ENCODE data around the gene SIDT2. TPM values are rescaled to one million over a fixed set of nuclear protein-coding genes. Genes with fewer than 3 reads are reported as not detected.
A peak's percentile ranks its signal among the peaks of the same experiment; 100 is the strongest.
"Not testable (repeated sequence)": the region's sequence is repeated elsewhere in the genome, so short reads cannot be mapped to it uniquely, and the experiment has no call there.

Gene SIDT2
- total RNA-seq, 2 donors from 2014 or later, result 70.9 to 79.1 TPM

- no peak for DNase-seq
- intact Hi-C loops (cut with DNase I, micrococcal nuclease), result no loop called here
- no peak for ATAC-seq
Observed at GRCh38 chr11:117170210-117170609, 8.3 kb upstream of the SIDT2 start.

GRCh38 chr11:117171007-117171403, 7.5 kb upstream of the SIDT2 start:
- ATAC-seq (no peak), DNase-seq (no peak)
- intact Hi-C loops (cut with DNase I, micrococcal nuclease), result no loop called here

- ATAC-seq (peak; percentile 12), DNase-seq (no peak)
- intact Hi-C loops (cut with DNase I, micrococcal nuclease), result no loop called here
Observed at GRCh38 chr11:117171404-117172061, 7.0 kb upstream of the SIDT2 start.

GRCh38 chr11:117172724-117173421, 5.7 kb upstream of the SIDT2 start:
- ATAC-seq, result no peak
- intact Hi-C loops (cut with DNase I, micrococcal nuclease), result no loop called here
- DNase-seq, result no peak

GRCh38 chr11:117175104-117175503, 3.4 kb upstream of the SIDT2 start:
- ATAC-seq, result no peak
- intact Hi-C loops (cut with DNase I, micrococcal nuclease), result no loop called here
- no peak for DNase-seq

DNA sequence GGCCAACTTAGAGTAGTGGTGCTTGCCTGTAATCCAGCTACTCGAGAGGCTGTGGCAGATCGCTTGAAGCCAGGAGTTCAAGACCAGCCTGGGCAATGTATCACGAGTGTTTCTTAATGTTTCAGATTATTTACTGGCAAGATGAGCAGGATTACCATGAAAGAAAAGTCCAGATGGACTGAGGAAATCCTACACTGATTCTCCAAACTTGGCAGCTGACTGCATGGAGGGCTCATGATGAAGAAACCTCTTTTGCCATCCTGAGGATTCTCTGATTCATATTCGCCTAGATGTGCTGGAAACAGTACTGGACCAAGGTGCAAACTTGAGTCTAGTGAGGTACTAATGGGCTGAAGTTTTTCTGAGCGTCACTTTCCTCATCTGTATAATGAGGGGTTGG, 2.8 kb upstream of the SIDT2 start:
- ATAC-seq (no peak), DNase-seq (no peak)
- intact Hi-C loops (cut with DNase I, micrococcal nuclease), result no loop called here

DNA sequence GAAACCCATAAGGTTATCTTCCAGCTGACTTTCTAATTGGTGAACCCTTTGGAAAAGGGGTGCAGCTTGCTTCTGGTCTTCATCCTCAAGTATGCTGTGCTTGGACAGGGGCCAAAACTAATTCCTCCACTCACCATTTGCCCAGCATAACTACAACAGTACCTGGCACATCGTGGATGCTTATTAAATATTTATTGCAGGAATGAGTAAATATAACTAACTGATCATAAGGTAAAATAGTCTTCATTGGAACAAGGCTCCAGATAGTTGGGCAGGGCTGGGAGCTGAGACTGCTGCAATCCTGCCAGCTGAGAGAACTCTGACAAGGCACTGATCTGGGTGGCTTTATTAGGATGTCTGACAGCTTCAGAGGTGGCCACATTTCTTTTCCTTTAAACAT, 2.4 kb upstream of the SIDT2 start:
- ATAC-seq (no peak), DNase-seq (no peak)
- intact Hi-C loops (cut with DNase I, micrococcal nuclease), result no loop called here

DNA sequence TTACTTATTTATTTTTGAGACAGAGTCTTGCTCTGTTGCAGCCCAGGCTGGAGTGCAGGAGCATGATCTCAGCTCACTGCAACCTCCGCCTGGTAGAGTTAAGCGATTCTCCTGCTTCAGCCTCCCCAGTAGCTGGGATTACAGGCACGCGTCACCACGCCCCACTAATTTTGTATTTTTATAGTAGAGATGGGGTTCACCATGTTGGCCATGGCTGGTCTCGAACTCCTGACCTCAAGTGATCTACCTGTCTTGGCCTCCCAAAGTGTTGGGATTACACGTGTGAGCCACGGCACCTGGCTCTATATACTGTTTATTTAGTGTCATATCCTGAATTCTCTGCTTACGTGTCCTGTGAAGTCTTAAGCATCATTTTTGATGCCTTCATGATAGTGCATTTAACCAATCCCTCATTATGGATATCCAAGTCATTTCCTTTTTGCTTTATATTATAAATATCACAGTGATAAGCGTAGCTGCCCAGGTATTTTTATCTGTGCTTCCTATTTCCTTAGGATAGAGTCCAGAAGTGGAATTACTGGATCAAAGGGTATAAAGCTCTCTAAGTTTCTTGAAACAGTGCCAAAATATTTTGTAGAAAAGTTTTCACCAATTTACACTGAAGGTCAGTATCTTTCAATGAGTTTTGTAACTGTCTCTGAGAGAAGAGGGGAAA, 871 bp upstream of the SIDT2 start:
- ATAC-seq, result peak; percentile 39

GRCh38 chr11:117179048-117179999, 781 bp downstream of the SIDT2 start:
- ATAC-seq, result peak; percentile 58

More for the DNA sequence above, 871 bp upstream of the SIDT2 start:
- intact Hi-C loops (cut with DNase I, micrococcal nuclease), result no loop called here
- DNase-seq, result no peak

GRCh38 chr11:117180020-117180419, 1.5 kb downstream of the SIDT2 start:
- ATAC-seq, result no peak
- DNase-seq, result no peak
- intact Hi-C loops (cut with DNase I, micrococcal nuclease), result loop anchor here (5.0 kb wide), 2 partner anchors 42 to 47 kb away; no protein-coding TSS in a partner anchor

More at GRCh38 chr11:117179048-117179999, 781 bp downstream of the SIDT2 start:
- DNase-seq, result peak; percentile 43 to 72
- intact Hi-C loops (cut with DNase I, micrococcal nuclease), result no loop called here

GRCh38 chr11:117180661-117181585, 2.4 kb downstream of the SIDT2 start:
- intact Hi-C loops (cut with DNase I, micrococcal nuclease), result loop anchor here (5.0 kb wide), 2 partner anchors 41 to 46 kb away; no protein-coding TSS in a partner anchor
- peak; percentile 88 to 89 for DNase-seq
- peak; percentile 49 for ATAC-seq

DNA sequence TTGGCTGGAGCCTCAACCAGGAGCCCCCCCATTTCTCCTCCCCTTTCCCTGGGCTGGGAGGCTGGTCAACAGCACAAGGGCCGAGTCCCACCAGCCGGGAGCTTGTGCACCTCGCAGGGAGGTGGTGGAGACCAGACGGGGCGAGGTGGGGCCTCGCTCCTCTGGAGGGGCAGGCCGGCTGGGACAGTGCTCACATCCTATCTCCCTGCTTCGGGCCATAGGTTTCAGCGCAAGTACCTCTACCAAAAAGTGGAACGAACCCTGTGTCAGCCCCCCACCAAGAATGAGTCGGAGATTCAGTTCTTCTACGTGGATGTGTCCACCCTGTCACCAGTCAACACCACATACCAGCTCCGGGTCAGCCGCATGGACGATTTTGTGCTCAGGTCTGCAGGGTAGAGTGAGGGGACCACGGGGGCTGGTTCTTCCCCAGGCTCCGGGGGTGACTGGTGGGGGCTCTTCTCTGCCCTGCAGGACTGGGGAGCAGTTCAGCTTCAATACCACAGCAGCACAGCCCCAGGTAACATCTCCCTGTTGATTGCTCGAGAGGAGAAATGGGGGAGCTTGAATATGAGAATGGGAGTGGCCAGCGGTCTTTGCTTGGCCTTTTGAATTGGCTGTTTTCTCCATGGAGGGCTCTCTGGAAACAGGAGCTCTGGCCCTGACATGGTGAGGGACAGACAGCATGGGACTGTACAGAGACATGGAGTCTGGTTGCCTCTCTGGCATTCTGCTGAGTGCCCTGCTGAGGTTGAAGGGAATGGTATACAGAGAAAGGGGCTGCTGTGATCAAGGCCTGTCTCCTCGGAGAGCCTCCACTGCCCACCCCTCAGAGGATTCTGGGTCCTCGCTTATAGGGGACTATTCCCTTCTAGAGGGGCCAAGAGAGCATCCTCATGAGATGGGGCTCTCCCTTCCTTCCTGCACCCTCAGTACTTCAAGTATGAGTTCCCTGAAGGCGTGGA, 3.3 kb downstream of the SIDT2 start:
- ATAC-seq (no peak), DNase-seq (no peak)
- intact Hi-C loops (cut with DNase I, micrococcal nuclease), result loop anchor here (5.0 kb wide), 2 partner anchors 40 to 45 kb away; no protein-coding TSS in a partner anchor

DNA sequence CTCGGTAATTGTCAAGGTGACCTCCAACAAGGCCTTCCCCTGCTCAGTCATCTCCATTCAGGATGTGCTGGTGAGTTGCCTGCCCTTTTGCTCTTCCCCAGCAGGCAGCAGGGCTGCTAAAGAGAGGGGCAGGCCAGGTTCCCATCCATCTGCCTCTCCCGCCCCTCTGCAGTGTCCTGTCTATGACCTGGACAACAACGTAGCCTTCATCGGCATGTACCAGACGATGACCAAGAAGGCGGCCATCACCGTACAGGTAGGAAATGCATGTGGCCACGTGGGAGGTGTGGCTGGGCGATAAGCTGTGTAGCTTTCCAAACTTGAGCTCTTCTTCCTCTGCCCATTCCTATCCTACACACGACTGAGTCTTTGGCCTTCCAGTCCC, 4.0 kb downstream of the SIDT2 start:
- peak in 1 of 2 donors; percentile 23 for DNase-seq
- intact Hi-C loops (cut with DNase I, micrococcal nuclease), result loop anchor here (5.0 kb wide), 2 partner anchors 40 to 45 kb away; no protein-coding TSS in a partner anchor

GRCh38 chr11:117183178-117183577, 4.6 kb downstream of the SIDT2 start:
- intact Hi-C loops (cut with DNase I, micrococcal nuclease), result loop anchor here (5.0 kb wide), 2 partner anchors 39 to 44 kb away; no protein-coding TSS in a partner anchor
- not testable (repeated sequence) for DNase-seq, ATAC-seq

More for the DNA sequence above, 4.0 kb downstream of the SIDT2 start:
- no peak for ATAC-seq

DNA sequence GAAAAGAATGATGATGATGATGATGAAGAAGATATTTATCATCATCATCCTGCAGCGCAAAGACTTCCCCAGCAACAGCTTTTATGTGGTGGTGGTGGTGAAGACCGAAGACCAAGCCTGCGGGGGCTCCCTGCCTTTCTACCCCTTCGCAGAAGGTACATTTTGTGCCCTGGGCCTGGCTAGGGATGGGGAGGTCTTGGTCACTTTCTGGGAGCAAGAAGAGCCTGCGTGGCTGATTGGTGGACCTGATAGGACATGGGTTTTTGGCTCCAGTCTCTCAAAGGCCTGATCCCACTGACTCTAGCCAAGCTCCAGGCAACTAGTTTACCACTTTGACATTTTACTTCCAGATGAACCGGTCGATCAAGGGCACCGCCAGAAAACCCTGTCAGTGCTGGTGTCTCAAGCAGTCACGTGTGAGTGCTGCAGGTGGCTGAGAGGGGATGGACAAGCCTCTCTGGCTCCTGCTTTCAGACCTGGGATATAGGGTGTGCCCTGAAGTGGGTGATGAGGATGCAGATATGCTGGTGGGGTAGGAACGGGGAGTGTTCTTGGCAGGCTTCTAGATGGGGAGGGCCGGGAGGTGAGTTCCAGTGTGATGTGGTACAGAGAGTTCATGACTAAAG, 5.3 kb downstream of the SIDT2 start:
- intact Hi-C loops (cut with DNase I, micrococcal nuclease), result loop anchor here (5.0 kb wide), 2 partner anchors 38 to 43 kb away; no protein-coding TSS in a partner anchor
- DNase-seq (peak in 1 of 2 donors; percentile 62), ATAC-seq (peak; percentile 23)

Measured in left colon (tissue), 2 donors.